PC-3 (cell line): Measurements from ENCODE around the gene EEPD1. TPM values are rescaled to one million over a fixed set of nuclear protein-coding genes. Genes with fewer than 3 reads are reported as not detected.

ENCODE experiments used
- ATAC-seq: fragments of 200-7000 bp; cut with Tn5 transposase; 2 replicates; pipeline ENCODE4 v1.9.1; 2020; ENCODE audit warnings: mild to moderate bottlenecking, moderate library complexity
- BruUV-seq: library from RNA; stranded (reverse); fragments of 400-500 nt; replicated peaks from 2 replicates; lab custom pipeline; 2021; lab: Mats Ljungman, UMichigan
- CTCF ChIA-PET: fragments of 300-600 bp; sonication (Branson Sonifier 250); formaldehyde crosslinking; loops from one replicate; lab custom pipeline; 2022; ENCODE audit warnings: antibody characterized with exemption; lab: Charles Lee
- POLR2A ChIA-PET: fragments of 300-600 bp; sonication (Branson Sonifier 250); formaldehyde crosslinking; loops from one replicate; lab custom pipeline; 2022; ENCODE audit warnings: antibody characterized with exemption; ENCODE audit not compliant: unreplicated experiment; lab: Charles Lee
- DNase-seq: peaks from one replicate; pipeline ENCODE4 v3.0.0-alpha.2; 2015
- H2AFZ ChIP-seq: fragments of 300-600 bp; sonication (generic); 2 replicates; pipeline ENCODE4 v1.6.0; 2016; ENCODE audit warnings: antibody characterized with exemption, low read length
- H3F3A ChIP-seq: fragments of 300-600 bp; sonication (generic); one replicate; pipeline ENCODE4 v1.6.0; 2017; ENCODE audit warnings: antibody characterized with exemption, low read length, control low read depth, mild to moderate bottlenecking; ENCODE audit not compliant: unreplicated experiment
- H3K27ac ChIP-seq: fragments of 300-600 bp; sonication (generic); 2 replicates; pipeline ENCODE4 v1.5.1; 2016; ENCODE audit warnings: mild to moderate bottlenecking, low read length
- H3K27me3 ChIP-seq: fragments of 300-600 bp; sonication (generic); 2 replicates; pipeline ENCODE4 v1.6.1; 2016; ENCODE audit warnings: low read length, mixed read lengths
- H3K36me3 ChIP-seq: fragments of 300-600 bp; sonication (generic); 2 replicates; pipeline ENCODE4 v1.6.1; 2016; ENCODE audit warnings: low read depth, mixed run types, low read length, mixed read lengths
- H3K4me1 ChIP-seq: fragments of 300-600 bp; sonication (generic); 2 replicates; pipeline ENCODE4 v1.5.1; 2016; ENCODE audit warnings: low read length; ENCODE audit not compliant: insufficient read depth
- H3K4me2 ChIP-seq: fragments of 300-600 bp; sonication (generic); 2 replicates; pipeline ENCODE4 v1.6.0; 2016; ENCODE audit warnings: low read length
- H3K4me3 ChIP-seq: fragments of 300-600 bp; sonication (generic); 2 replicates; pipeline ENCODE4 v1.5.1; 2016; ENCODE audit warnings: mild to moderate bottlenecking, low read length, mixed read lengths
- H3K79me2 ChIP-seq: fragments of 300-600 bp; sonication (generic); 2 replicates; pipeline ENCODE4 v1.6.1; 2017; ENCODE audit warnings: low read length, mixed read lengths
- H3K9ac ChIP-seq: fragments of 300-600 bp; sonication (generic); 2 replicates; pipeline ENCODE4 v1.6.0; 2016; ENCODE audit warnings: mild to moderate bottlenecking, low read length
- H3K9me2 ChIP-seq: fragments of 300-600 bp; sonication (generic); replicated peaks from 2 replicates; pipeline ENCODE4 v1.6.1; 2016; ENCODE audit warnings: mixed run types, low read length, mixed read lengths
- H3K9me3 ChIP-seq: fragments of 300-600 bp; sonication (generic); 2 replicates; pipeline ENCODE4 v1.6.1; 2016; ENCODE audit warnings: low read length, mixed read lengths
- H4K20me1 ChIP-seq: fragments of 300-600 bp; sonication (generic); 2 replicates; pipeline ENCODE4 v1.6.1; 2016; ENCODE audit warnings: low read length, mixed read lengths
- CTCF ChIP-seq: fragments of 300-600 bp; sonication (generic); conservative IDR thresholded peaks from 2 replicates; pipeline ENCODE4 v1.5.1; 2017; ENCODE audit warnings: antibody characterized with exemption, low read depth, mild to moderate bottlenecking, low read length
- EZH2 ChIP-seq: fragments of 300-600 bp; sonication (generic); IDR thresholded peaks from one replicate; pipeline ENCODE4 v1.6.1; 2017; ENCODE audit warnings: antibody characterized with exemption, mild to moderate bottlenecking, low read length; ENCODE audit not compliant: unreplicated experiment
- EZH2phosphoT487 ChIP-seq: fragments of 300-600 bp; sonication (generic); IDR thresholded peaks from 2 replicates; pipeline ENCODE4 v1.6.1; 2018; ENCODE audit warnings: mild to moderate bottlenecking, antibody characterized with exemption, low read length, borderline replicate concordance
- intact Hi-C: fragments of 100-400 bp; cut with micrococcal nuclease; formaldehyde crosslinking; loops from 2 replicates; pipeline ENCODE4 v1.9.0; 2023
- total RNA-seq: library from RNA; depleted of rRNA; stranded (reverse); fragments of >200 nt; gene quantifications from 2 replicates; pipeline ENCODE4 v1.2.3, GENCODE V29; 2014; rRNA removed

EEPD1 gene
- total RNA-seq, 1 experiment from 2014 or later, result 28.3 TPM

GRCh38 chr7:36348771-36349170 is 195.7 kb downstream of the EEPD1 start:
- H3K4me3 ChIP-seq, result no peak overlapping the region
- H3F3A ChIP-seq, result no peaks in the 10 kb centered on the region
- H3K36me3 ChIP-seq, result no peaks in the 10 kb centered on the region
- no peak overlapping the region for H3K4me2 ChIP-seq
- BruUV-seq, result no TSS peak
- POLR2A ChIA-PET, result no interaction called here
- no peaks in the 10 kb centered on the region for H3K9me2 ChIP-seq
- ATAC-seq (no peak), DNase-seq (no peak)
- no peaks in the 10 kb centered on the region for H4K20me1 ChIP-seq
- no peak overlapping the region for H3K27ac ChIP-seq
- no peak overlapping the region for H2AFZ ChIP-seq
- H3K9ac ChIP-seq, result no peak overlapping the region
- CTCF ChIA-PET, result no interaction called here
- no peak for TF ChIP-seq EZH2phosphoT487
- no peak for TF ChIP-seq CTCF
- no peak for TF ChIP-seq EZH2
- intact Hi-C loops, result no loop called here
- no peaks in the 10 kb centered on the region for H3K4me1 ChIP-seq
- H3K9me3 ChIP-seq, result no peaks in the 10 kb centered on the region
- no peaks in the 10 kb centered on the region for H3K79me2 ChIP-seq
- no peaks in the 10 kb centered on the region for H3K27me3 ChIP-seq

- Histone ChIP-seq H3K4me3 (no peak overlapping the region), H3K4me2 (no peak overlapping the region), H3K27ac (no peak overlapping the region), H3K79me2 (no peaks in the 10 kb centered on the region), H3F3A (no peaks in the 10 kb centered on the region), H3K4me1 (no peaks in the 10 kb centered on the region), H3K27me3 (no peaks in the 10 kb centered on the region), H4K20me1 (no peaks in the 10 kb centered on the region), H3K36me3 (no peaks in the 10 kb centered on the region), H3K9ac (no peak overlapping the region), H3K9me2 (no peaks in the 10 kb centered on the region), H3K9me3 (no peaks in the 10 kb centered on the region), H2AFZ (no peak overlapping the region)
- CTCF ChIA-PET, result no interaction called here
- no peak for DNase-seq
- intact Hi-C loops, result no loop called here
- no peak for TF ChIP-seq EZH2
- TF ChIP-seq CTCF, result no peak
- TF ChIP-seq EZH2phosphoT487, result no peak
- no peak for ATAC-seq
- BruUV-seq, result no TSS peak
- POLR2A ChIA-PET, result no interaction called here
These were observed 196.6 kb downstream of the EEPD1 start for GRCh38 chr7:36349626-36350025.

Other genes starting within 250 kb of the EEPD1 start
- 110 and 111 TPM in 2 replicates for gene ANLN, start 236.6 kb downstream of the EEPD1 start, total RNA-seq